Ovary (tissue), 3 donors: ENCODE measurements around the gene NTRK2.

Source experiments
- CTCF ChIP-seq, 3 donors: fragments of 450-650 bp in 2 of 3; fragments of 200-600 bp in 1 of 3; IDR thresholded peaks; one replicate each; pipeline versions ENCODE4 v1.5.1 to v1.8.0; 2016 to 2022; ENCODE audit warnings: antibody characterized with exemption in 3 of 3, mild to moderate bottlenecking in 1 of 3
- POLR2A ChIP-seq: fragments of 450-650 bp; IDR thresholded peaks from one replicate; pipeline ENCODE4 v1.6.1; 2017; ENCODE audit warnings: antibody characterized with exemption, mild to moderate bottlenecking, moderate library complexity
- donor health status: DM: no; HTN: no; CAD: no.

DNA sequence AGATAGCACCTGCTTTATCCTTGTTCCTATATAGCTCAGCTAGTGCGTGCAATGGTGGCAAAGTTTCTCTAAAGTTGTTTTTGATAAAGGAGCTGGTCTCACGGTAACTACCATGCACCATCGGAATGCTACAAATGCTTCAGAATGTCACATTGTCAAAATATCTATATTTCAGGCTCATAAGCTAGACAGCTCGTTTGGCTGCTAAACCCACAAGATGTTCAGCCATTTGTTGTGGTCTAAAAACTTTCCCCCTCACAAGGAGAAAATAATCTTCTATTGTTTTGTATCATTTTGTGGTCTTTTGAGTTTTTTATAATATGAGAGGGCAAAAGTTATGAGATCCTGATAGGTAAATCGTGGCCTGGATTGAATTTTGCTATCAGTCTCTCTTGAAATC lies 137.9 kb downstream of the NTRK2 start:
- TF ChIP-seq CTCF (IDR thresholded peaks at IDR 0.05) (no peak), POLR2A (no peak)
